Sigmoid colon (tissue), 7 donors: ENCODE measurements around the gene CASP9. TPM values are rescaled to one million over a fixed set of nuclear protein-coding genes. Genes with fewer than 3 reads are reported as not detected.

Experiments used
- DNase-seq: peaks from one replicate; pipeline ENCODE4 v3.0.0-alpha.2; 2019
- H3K27ac ChIP-seq, 4 donors: fragments of 200-600 bp; sonication (generic); one replicate each; pipeline ENCODE4 v1.5.1; 2016 to 2019; ENCODE audit warnings: mild to moderate bottlenecking in 1 of 4
- H3K27me3 ChIP-seq, 3 donors: fragments of 200-600 bp; sonication (generic); one replicate each; pipeline ENCODE4 v1.5.1; 2019; ENCODE audit warnings: mild to moderate bottlenecking in 1 of 3
- H3K36me3 ChIP-seq, 4 donors: fragments of 200-600 bp; sonication (generic); one replicate each; pipeline ENCODE4 v1.5.1; 2016 to 2019
- H3K4me1 ChIP-seq, 4 donors: fragments of 200-600 bp; sonication (generic); one replicate each; pipeline ENCODE4 v1.5.1; 2017 to 2019
- H3K4me3 ChIP-seq, 4 donors: fragments of 200-600 bp; sonication (generic); one replicate each; pipeline ENCODE4 v1.5.1; 2017 to 2019; ENCODE audit warnings: mild to moderate bottlenecking in 2 of 4, moderate library complexity in 1 of 4
- H3K9me3 ChIP-seq, 4 donors: fragments of 200-600 bp in 3 of 4; sonication (generic) in 3 of 4; one replicate each; pipeline versions ENCODE4 v1.5.1 to v1.6.1; 2013 to 2019
- EP300 ChIP-seq, 4 donors: sonication (generic); formaldehyde crosslinking; IDR thresholded peaks; one replicate each; pipeline ENCODE4 v1.6.1; 2017; ENCODE audit warnings: antibody characterized with exemption in 4 of 4
- POLR2A ChIP-seq, 2 donors: fragments of 450-650 bp; IDR thresholded peaks; one replicate each; pipeline ENCODE4 v1.6.1; 2016; ENCODE audit warnings: antibody characterized with exemption in 2 of 2, mild to moderate bottlenecking in 2 of 2, moderate library complexity in 2 of 2
- POLR2AphosphoS5 ChIP-seq, 4 donors: sonication (generic); formaldehyde crosslinking; IDR thresholded peaks; one replicate each; pipeline ENCODE4 v1.6.1; 2017; ENCODE audit warnings: antibody characterized with exemption in 4 of 4
- WGBS, 2 donors: extraction: QIAGEN DNeasy Blood & Tissue Kit; methylation state at CpG; one replicate each; pipeline ENCODE4 v1.1.7; 2013; 5-methylcytosine and 5-hydroxymethylcytosine counted together
- intact Hi-C: fragments of 100-400 bp; cut with DNase I; formaldehyde crosslinking; loops from one replicate; pipeline ENCODE4 v1.15.1; 2023
- polyA plus RNA-seq, 3 donors: library from polyadenylated mRNA; stranded (reverse); fragments of 200-250 nt; gene quantifications; one replicate each; pipeline ENCODE4 v1.2.3, GENCODE V29; 2013
- total RNA-seq, 4 donors: library from RNA; depleted of rRNA; stranded (reverse); fragments of >200 nt; gene quantifications; one replicate each; pipeline ENCODE4 v1.1.0, GENCODE V29; 2016
- TF ChIP-seq, protein P1 (sequence below), 4 experiments: fragments of 450-650 bp in 3 of 4; fragments of 200-600 bp in 1 of 4; IDR thresholded peaks; one replicate each; pipeline ENCODE4 v1.5.1; 2016 to 2019; ENCODE audit warnings: antibody characterized with exemption in 4 of 4, mild to moderate bottlenecking in 3 of 4, moderate library complexity in 2 of 4
- donor health status: healthy with polysubstance abuse.
- donor health status: Bipolar disorder and iron deficiency.
- donor health status: healthy.

The CASP9 gene
- total and polyA plus RNA-seq, 7 donors: 6.2 to 18.2 (median 11.4) TPM

DNA sequence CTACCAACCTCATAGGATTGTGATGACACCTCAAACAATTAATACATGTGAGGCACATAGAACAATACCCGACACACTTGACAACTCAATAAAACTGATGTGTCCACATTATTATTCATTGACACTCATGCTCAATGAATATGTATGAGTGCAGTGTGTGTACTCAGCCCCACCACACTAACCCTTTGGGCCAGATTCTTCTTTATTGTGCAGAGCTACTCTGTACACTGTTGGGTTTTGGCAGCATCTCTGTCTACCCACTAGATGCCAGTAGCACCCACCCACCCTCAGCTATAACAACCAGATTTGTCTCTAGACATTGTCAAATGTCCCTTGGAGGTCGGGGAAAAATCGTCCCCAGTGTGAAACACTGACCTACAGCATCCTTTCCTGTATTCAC is 10.1 kb downstream of the CASP9 start:
- no peak for DNase-seq
- Histone ChIP-seq H3K4me3 (no peak overlapping the region), H3K36me3 (peaks cover 0 to 29% (median 5%) of the 10 kb centered on the region in 4 donors), H3K27ac (no peak overlapping the region), H3K27me3 (no peaks in the 10 kb centered on the region), H3K9me3 (no peaks in the 10 kb centered on the region), H3K4me1 (peaks cover 0 to 5% (median 1%) of the 10 kb centered on the region in 4 donors)
- intact Hi-C loops: no loop called here
- TF ChIP-seq POLR2AphosphoS5 (IDR thresholded peaks at IDR 0.05) (no peak), POLR2A (IDR thresholded peaks at IDR 0.05) (no peak), EP300 (IDR thresholded peaks at IDR 0.05) (no peak)
- TF ChIP-seq, protein P1, sequence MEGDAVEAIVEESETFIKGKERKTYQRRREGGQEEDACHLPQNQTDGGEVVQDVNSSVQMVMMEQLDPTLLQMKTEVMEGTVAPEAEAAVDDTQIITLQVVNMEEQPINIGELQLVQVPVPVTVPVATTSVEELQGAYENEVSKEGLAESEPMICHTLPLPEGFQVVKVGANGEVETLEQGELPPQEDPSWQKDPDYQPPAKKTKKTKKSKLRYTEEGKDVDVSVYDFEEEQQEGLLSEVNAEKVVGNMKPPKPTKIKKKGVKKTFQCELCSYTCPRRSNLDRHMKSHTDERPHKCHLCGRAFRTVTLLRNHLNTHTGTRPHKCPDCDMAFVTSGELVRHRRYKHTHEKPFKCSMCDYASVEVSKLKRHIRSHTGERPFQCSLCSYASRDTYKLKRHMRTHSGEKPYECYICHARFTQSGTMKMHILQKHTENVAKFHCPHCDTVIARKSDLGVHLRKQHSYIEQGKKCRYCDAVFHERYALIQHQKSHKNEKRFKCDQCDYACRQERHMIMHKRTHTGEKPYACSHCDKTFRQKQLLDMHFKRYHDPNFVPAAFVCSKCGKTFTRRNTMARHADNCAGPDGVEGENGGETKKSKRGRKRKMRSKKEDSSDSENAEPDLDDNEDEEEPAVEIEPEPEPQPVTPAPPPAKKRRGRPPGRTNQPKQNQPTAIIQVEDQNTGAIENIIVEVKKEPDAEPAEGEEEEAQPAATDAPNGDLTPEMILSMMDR (IDR thresholded peaks at IDR 0.05): no peak
- 90 to 94% methylated on average over 3 of the region's 3 CpGs for WGBS, 2 donors

DNA sequence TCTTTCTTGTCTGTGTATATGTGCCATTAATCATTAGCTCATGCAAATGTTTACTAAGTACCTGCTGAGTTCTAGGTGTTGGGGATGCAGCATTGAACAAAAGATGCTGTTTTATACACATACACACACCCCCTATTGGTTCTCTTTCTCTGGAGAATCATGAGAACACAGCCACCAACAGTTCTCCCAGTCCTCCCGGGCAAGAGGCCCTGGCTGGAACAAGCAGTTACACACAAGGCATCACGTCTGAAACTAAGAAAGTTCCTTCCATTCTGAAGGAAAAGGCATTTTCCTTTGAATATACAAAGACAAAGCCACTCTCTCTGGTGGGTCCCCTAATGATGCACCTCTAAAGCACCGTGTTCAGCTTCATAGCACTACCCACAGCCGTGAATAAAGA is 10.8 kb downstream of the CASP9 start:
- TF ChIP-seq POLR2A (IDR thresholded peaks at IDR 0.05) (no peak), POLR2AphosphoS5 (IDR thresholded peaks at IDR 0.05) (no peak)
- Histone ChIP-seq H3K9me3 (no peaks in the 10 kb centered on the region), H3K27ac (no peak overlapping the region), H3K27me3 (no peaks in the 10 kb centered on the region), H3K4me1 (peaks cover 0 to 5% (median 1%) of the 10 kb centered on the region in 4 donors), H3K36me3 (peaks cover 0 to 29% (median 5%) of the 10 kb centered on the region in 4 donors), H3K4me3 (no peak overlapping the region)
- WGBS, 2 donors: 90% methylated on average over 4 of the region's 4 CpGs
- intact Hi-C loops: no loop called here
- DNase-seq: no peak

DNA sequence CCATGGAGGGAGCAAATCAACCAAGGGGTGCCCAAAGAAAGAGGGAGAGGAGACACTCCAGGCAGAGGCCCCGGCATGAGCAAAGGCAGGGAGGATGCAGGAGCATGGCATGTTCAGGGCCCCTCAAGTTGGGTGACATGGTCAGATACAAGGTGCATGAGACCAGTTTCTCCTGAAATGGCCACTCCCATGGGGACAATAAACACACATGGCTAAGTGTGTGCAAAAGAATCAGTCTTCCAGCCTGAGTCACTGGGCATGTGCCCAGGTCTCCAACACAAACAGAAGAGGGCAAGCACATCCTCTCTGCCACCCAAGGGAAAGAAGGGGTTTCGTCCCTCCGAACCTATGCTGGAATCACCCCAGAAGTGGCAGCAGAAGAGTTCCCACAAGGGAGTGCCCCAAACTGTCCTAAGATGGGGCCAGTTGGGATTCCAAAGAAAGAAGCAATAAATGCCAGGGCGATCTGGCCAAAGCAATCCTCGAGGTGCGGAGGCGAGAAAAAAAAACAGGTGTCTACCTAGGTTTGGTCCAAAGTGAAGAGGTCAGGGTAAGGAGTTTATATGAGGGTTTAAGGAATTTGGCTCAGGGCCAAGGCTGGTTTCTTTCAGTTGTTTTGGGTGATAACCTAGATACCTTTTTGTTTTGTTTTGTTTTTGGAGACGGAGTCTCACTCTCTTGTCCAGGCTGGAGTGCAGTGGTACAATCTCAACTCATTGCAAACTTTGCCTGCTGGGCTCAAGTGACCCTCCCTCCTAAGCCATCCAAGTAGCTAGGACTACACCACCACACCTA is 13.2 kb downstream of the CASP9 start:
- H3K36me3 ChIP-seq: peaks cover 0 to 25% (median 2%) of the 10 kb centered on the region in 4 donors
- intact Hi-C loops: no loop called here
- DNase-seq: no peak

DNA sequence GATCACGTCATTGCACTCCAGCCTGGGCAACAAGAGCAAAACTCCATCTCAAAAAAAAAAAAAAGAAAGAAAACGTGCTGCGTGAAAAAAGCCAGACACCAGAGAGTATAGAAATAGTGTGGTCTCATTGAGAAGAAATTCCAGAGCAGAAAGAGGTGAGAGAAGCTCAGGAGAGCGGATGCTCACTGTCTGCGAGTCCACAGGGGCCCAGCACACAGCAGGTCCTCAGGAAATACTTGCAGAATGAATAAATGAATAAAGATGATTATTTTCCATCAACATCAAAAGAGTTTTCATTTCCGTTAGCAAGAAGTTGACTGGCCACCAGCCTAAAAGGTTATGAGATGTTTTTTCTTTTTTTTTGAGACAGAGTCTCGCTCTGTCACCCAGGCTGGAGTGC is 14.4 kb downstream of the CASP9 start:
- no peak overlapping the region for H3K4me3 ChIP-seq
- no peaks in the 10 kb centered on the region for H3K27me3 ChIP-seq
- H3K9me3 ChIP-seq: no peaks in the 10 kb centered on the region
- H3K4me1 ChIP-seq: peaks cover 0 to 3% (median 0%) of the 10 kb centered on the region in 4 donors
- peaks cover under 1 to 37% (median 3%) of the 10 kb centered on the region in 4 donors for H3K36me3 ChIP-seq
- DNase-seq: no peak
- H3K27ac ChIP-seq: no peak overlapping the region
- intact Hi-C loops: no loop called here
- WGBS, 2 donors: 85 to 93% methylated on average over 7 of the region's 7 CpGs
- no peak for TF ChIP-seq EP300 (IDR thresholded peaks at IDR 0.05)
- no peak for TF ChIP-seq POLR2AphosphoS5 (IDR thresholded peaks at IDR 0.05)
- TF ChIP-seq, protein P1 (IDR thresholded peaks at IDR 0.05): no peak
- no peak for TF ChIP-seq POLR2A (IDR thresholded peaks at IDR 0.05)

More for the DNA sequence above, 13.2 kb downstream of the CASP9 start:
- Histone ChIP-seq H3K4me1 (peaks cover 0 to 5% (median 1%) of the 10 kb centered on the region in 4 donors), H3K27ac (no peak overlapping the region), H3K4me3 (no peak overlapping the region), H3K9me3 (no peaks in the 10 kb centered on the region), H3K27me3 (no peaks in the 10 kb centered on the region)
- TF ChIP-seq POLR2A (IDR thresholded peaks at IDR 0.05): no peak
- TF ChIP-seq, protein P1 (IDR thresholded peaks at IDR 0.05): no peak
- TF ChIP-seq POLR2AphosphoS5 (IDR thresholded peaks at IDR 0.05): no peak
- WGBS, 2 donors: 90 to 93% methylated on average over 8 of the region's 8 CpGs

DNA sequence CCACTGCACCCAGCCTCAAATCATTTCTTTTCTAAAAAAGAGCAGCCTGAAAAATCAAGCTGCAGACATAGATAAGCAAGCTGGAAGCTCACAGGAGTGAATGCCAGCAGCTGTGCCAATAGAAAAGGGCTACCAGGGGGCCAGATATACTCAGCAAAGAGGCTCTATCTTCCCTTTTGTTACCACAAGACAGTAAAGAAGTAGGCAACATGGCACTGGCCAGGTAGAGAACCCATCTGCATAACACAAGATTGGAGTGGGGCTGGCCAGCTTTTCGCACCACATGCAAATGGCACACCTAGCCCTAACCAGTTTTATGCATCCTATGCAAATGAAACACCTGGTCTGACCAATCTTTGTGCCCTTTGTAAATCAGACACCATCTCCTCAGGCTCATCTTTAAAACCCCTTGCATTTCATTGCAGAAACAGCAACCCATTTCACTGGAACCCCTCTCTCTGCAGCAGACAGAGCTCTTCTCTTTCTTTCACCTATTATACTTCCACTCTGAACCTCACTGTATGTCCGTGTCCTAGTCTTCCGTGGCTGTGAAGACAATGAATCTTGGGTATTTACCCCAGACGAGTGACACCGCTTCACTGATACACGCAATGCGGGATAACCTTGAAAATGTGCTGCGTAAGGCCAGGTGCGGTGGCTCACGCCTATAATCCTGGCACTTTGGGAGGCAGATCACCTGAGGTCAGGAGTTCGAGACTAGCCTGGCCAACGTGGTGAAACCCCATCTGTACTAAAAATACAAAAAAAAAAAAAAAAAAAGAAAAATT is 15.1 kb downstream of the CASP9 start:
- intact Hi-C loops: no loop called here
- H3K4me3 ChIP-seq: no peak overlapping the region
- DNase-seq: peak; percentile 20
- peaks cover 0 to 3% (median 0%) of the 10 kb centered on the region in 4 donors for H3K4me1 ChIP-seq
- 92% methylated on average over 12 of the region's 12 CpGs for WGBS, 2 donors
- no peak for TF ChIP-seq POLR2AphosphoS5 (IDR thresholded peaks at IDR 0.05)
- TF ChIP-seq POLR2A (IDR thresholded peaks at IDR 0.05): no peak
- TF ChIP-seq, protein P1 (IDR thresholded peaks at IDR 0.05): no peak
- TF ChIP-seq EP300 (IDR thresholded peaks at IDR 0.05): no peak
- peaks cover 4 to 44% (median 5%) of the 10 kb centered on the region in 4 donors for H3K36me3 ChIP-seq
- H3K9me3 ChIP-seq: no peaks in the 10 kb centered on the region
- no peak overlapping the region for H3K27ac ChIP-seq
- no peaks in the 10 kb centered on the region for H3K27me3 ChIP-seq
